HG03354 (cell line): ENCODE measurements around the gene LCAT.
"Not testable (repeated sequence)": the region's sequence is repeated elsewhere in the genome, so short reads cannot be mapped to it uniquely, and the experiment has no call there.

Source experiments
- ATAC-seq: cut with Tn5 transposase; IDR thresholded peaks from one replicate; pipeline ENCODE4 v1.9.1; 2021; ENCODE audit warnings: mild to moderate bottlenecking; ENCODE audit not compliant: unreplicated experiment, poor library complexity, severe bottlenecking

LCAT gene

DNA sequence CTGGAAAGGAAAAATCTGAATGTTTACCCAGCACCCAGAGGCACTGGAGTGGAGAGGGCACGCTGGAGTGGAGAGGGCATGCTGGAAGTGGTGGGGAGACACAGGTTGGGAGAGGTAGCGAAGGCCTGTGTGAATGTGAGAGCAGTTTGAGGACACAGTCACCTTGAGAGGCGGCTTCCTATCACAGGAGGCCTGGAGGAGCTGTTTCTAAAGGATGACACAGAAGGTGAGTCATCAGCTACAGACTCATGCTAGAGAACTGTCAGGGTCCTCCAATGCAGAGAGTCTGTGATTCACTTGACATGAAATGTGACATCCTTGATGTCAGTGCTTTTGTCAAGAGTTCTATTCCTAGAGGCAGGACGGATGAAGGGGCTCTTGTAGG, 26.1 kb downstream of the LCAT start:
- ATAC-seq: no peak

DNA sequence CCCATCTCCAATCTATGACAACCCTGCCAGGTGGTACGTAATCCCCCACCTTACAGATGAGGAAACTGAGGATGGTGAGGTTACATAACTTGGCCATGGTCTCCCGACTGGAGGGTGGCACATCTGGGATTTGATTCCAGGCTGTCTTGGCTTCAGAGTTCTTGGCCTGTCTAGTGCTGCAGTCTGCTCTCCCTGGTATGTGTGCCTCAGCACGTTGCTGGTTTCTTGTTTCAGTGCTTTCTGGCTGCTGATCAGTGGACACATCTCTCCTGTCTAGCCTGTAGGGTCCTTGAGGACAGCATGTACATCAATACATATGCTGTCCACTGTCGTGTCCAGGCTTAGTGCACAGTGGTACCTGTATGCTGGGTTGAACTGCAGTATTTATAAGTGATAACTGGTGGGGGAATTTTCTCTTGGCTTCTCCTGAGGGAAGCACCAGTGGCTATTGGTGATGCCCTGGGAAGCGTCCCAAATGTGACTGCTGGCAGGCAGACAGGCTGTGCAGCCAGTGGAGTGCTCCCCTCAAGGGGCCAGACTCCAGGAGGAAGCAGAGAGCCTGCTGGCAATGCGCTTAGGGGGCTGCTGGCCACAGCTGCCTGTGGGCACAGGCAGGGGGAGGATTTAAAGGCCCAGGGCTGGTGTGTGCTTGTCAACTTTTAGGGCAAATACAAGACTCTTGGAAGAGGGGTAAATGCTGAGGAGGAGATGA, 26.6 kb downstream of the LCAT start:
- ATAC-seq: no peak

DNA sequence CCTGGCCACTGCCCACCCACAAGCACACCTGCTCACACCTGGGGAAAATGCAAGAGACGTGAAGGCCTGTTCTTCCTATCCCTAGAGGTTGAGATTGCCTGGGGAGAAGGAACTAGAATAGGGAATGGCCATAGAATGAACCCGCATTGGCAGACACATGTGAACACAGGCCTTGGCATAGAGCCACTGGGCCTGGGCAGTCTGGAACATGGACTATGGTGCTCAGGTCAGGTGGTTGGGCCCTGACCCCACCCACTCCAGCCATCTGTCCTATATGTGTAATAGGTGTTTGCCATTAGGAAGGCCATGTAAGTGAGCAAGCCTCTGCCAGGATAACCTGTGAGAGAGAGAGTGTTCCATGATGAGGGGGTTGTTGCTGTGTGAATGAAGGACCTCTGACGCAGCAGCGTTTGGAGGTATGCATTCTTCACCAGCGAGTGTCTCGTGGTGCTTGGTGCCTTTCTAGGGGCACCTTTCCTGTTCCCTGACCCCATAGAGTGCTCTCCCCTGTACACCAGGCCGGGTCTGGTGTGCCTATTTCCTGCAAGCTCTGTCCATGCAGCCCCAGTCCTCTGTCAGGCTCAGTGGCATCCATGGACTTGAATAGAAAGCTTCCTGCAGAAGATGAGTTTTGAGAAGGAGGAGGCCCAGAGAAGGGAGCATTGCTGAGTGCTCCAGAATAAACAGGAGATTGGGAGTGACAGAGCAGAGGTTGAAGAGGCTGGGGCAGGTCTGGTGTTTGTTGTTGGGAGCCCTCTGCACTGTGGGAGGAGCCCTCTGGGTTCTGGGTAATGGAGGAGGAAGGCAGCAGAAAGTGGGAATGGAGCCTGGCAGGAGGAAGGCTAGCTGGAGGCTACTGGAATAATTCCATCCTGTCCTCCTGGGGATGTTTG, 27.8 kb downstream of the LCAT start:
- ATAC-seq: no peak

DNA sequence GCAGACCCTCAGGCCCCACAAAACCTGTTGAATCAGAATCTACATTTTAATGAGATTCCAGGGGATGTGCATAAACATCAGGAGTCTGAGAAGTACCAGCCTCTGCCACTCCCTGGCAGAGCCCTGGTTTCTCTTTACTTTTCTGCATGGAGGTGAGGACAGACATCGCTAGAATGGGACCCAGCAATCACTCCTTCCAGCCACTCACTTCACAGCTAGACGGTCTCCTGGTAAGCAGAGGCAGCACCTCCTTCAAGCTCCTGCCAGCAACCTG, 28.5 kb downstream of the LCAT start:
- ATAC-seq: not testable (repeated sequence)

DNA sequence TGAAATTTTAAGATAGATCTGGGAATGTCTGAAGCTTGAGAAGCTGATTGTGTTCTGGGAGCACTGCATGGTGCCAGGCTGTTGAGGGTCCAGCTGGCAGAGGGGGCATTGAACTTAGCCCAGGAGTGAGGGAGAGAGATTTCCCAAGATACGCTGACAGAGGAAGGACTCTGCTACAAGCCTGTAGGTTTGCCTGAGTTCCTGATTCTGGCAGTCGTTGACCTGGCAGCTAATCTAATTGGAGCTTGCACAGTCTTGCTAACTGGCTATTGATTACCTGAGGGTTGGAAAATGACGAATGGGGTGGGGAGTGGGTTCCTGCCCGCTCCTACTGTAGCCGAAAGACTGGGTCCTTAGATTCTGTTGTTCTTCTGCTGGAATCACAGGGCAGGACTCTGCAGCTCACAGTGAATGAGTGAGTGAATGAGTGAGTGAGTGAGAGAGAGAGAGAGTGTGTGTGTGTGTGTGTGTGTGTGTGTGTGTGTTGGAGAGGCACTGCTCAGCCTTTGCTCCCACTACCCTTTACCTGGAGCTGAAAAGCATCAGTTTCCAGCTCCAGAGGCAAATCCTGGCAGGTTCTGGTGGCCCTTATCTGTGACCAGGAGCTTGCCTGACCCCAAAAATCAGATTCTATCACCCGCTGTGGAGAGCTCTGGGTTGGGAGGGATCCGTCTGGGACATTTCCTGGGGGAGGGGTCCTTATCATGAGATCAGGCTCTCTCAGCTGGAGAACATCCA, 29.0 kb downstream of the LCAT start:
- no peak for ATAC-seq

DNA sequence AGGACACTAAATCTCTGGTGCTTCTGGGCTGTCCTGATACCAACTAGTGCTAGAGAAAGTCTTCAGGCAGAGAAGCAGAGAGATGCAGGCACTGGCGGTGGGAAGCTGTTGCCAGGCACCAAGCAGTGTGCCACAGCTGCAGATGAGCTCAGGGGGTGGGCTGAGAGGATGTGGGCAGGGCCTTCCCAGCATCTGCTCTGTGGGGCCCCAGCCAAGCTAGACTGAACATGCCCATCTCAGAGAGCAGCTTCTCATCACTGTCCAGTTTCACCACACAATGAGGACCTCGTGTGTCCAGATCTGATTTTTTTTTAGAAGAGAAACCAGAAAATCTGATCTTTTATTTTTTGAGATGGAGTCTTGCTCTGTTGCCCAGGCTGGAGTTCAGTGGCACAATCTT, 33.8 kb downstream of the LCAT start:
- ATAC-seq: no peak

DNA sequence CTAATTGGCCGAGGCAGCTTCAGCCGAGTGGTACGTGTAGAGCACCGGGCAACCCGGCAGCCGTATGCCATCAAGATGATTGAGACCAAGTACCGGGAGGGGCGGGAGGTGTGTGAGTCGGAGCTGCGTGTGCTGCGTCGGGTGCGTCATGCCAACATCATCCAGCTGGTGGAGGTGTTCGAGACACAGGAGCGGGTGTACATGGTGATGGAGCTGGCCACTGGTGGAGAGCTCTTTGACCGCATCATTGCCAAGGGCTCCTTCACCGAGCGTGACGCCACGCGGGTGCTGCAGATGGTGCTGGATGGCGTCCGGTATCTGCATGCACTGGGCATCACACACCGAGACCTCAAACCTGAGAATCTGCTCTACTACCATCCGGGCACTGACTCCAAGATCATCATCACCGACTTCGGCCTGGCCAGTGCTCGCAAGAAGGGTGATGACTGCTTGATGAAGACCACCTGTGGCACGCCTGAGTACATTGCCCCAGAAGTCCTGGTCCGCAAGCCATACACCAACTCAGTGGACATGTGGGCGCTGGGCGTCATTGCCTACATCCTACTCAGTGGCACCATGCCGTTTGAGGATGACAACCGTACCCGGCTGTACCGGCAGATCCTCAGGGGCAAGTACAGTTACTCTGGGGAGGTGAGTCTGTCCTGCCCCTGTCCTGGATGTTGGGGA, 34.7 kb downstream of the LCAT start:
- ATAC-seq: no peak

DNA sequence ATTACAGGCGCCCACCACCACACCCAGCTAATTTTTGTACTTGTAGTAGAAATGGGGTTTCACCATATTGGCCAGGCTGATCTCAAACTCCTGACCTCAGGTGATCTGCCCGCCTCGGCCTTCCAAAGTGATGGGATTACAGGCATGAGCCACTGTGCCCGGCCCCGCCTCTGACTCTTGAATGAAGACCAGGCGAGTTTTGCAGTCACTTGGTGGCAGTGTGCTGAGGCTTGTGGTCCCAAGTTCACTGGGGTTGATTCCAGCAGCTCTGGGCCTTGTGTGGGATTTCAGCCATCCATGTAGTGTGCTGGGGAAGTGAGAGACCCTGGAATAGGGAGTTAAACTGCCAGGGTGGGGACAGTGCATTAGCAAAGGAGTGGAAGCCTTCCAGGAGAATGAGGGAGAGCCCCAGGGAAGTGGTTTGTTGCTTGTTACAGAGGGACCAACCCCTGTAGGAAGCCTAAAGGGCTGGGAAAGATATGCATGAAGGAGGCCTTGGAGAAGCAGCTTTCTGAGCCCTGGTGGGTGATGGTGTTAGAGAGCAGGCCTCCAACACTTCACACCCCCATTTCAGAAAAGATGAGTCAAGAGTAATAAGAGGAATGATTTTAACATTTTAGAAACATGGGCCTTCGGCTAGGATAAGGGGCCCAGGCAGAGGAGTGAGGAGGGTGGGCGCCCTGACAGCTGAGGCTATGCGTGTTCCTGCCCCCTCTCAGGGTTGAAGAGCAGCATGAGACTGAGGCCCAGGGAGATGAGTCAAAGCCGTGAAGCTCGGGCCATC, 36.3 kb downstream of the LCAT start:
- no peak for ATAC-seq

DNA sequence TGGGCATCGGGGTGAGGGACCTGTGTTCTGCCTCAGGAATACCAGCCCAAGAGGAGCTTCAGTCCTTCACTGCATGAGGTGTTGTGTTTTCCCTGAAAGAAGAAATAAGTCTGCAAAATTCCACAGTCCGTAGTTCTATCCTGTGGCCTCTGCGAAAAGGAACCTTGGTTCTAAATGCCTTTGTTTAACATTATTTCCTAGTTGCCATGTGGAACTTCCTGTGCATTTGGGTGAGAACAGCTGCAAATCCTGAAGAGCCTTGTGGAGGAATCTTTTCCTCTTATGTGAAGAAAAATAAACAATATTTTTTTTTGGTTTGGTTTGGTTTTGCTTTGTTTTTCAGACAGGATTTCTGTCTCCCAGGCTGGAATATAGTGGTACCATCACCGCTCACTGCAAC, 41.1 kb downstream of the LCAT start:
- ATAC-seq: no peak

DNA sequence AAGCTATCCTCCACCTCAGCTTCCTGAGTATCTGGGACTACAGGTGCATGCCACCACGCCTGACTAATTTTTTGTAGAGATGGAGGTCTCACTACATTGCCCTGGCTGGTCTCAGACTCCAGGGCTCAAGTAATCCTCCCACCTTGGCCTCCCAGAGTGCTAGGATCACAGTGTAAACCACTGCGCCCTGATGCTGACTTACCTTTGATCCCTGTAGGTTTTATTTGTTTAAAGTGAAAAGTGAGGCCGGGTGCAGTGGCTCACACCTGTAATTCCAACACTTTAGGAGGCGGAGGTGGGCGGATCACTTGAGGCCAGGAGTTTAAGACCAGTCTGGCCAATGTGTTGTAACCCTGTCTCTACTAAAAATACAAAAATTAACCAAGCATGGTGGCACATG, 42.2 kb downstream of the LCAT start:
- no peak for ATAC-seq

DNA sequence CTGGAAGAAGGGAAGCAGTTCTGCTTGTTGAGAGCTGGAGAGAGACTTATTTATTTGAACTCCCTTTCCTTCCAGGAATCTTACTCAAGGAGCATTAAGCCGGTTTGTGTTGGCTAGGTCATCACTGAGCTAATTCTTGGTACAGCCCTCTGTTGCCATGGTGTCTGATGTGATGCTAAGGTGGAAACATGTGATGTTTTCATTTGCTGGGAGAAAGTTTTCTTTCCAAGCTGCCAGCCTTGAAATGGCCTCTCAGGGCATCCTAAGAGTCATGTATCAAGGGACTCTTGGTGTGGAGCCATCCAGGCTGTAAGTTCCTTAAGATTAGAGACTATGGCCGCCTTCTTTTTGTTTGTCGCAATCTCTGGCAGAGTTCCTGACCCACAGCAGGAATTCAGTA, 46.7 kb downstream of the LCAT start:
- ATAC-seq: no peak

DNA sequence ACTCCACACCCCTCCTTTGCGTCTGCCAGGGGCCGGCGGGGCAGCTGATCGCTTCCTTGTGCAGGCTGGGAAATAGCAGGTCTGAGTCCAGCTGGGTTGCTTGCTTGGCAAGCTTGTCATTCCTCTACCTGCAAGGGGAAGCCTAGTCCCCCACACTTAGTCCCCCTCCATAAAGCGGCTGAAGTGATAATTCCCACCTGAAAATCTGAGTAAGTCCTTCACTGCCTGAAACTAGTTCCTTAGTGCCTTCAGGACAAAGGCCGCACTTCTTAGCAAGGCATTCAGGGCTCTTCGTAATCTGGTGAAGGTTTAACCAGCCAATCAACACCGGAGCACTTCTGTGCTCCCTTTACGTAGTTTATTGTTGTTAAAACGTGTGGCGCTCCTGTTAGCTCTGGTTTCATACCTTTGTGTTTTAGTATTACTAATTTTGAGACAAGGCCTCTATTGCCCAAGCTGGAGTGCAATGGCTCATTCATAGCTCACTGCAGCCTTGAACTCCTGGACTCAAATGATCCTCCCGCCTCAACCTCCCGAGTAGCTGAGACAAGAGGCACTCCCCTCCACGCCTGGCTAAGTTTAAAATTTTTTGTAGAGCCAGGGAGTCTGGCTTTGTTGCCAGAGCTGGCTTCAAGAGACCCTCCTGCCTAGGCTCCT, 50.0 kb downstream of the LCAT start:
- no peak for ATAC-seq

DNA sequence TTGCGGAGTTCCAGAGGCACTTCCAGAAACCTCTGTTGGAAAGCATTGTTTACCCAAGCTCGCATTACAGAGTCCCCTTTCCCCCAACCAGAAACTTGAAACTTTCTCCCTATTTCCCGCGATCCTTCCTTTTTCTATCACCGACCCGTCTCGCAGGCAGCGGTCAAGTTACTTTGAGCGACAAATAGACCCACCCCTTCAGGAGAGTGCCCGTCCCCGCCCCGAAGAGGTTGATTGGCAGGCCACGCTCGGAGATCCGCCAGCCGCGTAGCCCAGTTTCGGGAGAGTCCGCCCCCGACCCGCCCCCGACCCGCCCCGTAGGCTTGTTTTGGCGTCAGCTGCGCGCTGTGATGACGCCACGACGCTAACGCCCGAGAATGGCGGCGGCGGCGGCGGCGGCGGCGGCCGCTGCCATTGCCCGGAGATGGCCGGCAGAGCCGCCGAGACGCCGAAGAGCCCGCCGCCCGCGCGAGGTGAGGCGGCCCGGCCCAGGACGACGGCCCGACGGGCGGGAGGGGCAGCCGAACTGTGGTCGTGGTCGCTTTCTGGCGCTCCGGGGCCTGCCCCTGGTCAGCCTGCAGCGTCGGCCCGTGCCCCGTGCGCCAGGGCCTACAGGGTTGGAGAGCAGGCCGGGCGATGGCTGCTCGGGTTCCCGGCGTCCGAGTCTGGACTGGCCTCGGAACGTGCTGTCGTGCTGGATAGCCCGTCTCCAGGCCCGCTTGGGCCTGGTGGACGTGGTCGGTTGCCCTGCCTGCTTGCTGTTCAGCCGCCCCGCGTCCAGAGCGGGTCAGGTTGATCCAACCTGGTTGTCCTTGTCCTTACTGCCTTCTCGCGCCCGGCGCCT, 50.8 kb downstream of the LCAT start, which contains the start of gene PSKH1:
PSKH1 (plus strand) TSS at position 356 of the 844 bp plus-strand sequence. CDS start 15,496 bp downstream, outside the sequence.
- peak; percentile 94 for ATAC-seq

DNA sequence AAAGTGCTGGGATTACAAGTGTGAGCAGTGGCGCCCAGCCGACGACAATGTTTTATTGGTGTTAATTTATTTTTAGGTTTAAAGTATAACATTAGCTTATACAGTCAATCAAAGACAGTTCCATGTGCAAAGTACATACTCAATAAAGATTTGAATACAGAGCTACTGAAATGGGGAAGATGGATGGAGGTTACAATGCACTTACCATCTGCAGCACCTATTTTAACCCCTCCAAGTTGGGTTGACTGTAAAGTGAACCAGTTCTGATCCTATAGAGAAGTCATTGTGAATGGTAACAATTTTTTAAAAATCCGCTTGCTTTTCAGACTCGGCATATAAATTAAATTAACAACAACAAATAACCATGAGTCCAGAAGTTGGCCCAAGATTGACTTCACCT, 51.5 kb downstream of the LCAT start:
- no peak for ATAC-seq
